HG02759 (cell line): ENCODE measurements around the gene CHSY1.
A peak's percentile ranks its signal among the peaks of the same experiment; 100 is the strongest.
"Not testable (repeated sequence)": the region's sequence is repeated elsewhere in the genome, so short reads cannot be mapped to it uniquely, and the experiment has no call there.

ENCODE experiments used
- ATAC-seq: cut with Tn5 transposase; IDR thresholded peaks from one replicate; pipeline ENCODE4 v1.9.1; 2021; ENCODE audit warnings: mild to moderate bottlenecking, moderate library complexity; ENCODE audit not compliant: unreplicated experiment

CHSY1 gene

GRCh38 chr15:101246391-101246790 is 5.5 kb downstream of the CHSY1 start:
- ATAC-seq = no peak

- ATAC-seq = no peak
These were observed 6.8 kb downstream of the CHSY1 start for GRCh38 chr15:101244889-101245668.

GRCh38 chr15:101244036-101244781 is 7.6 kb downstream of the CHSY1 start:
- ATAC-seq = no peak

- ATAC-seq = no peak
These were observed 8.4 kb downstream of the CHSY1 start for GRCh38 chr15:101243420-101243819.

DNA sequence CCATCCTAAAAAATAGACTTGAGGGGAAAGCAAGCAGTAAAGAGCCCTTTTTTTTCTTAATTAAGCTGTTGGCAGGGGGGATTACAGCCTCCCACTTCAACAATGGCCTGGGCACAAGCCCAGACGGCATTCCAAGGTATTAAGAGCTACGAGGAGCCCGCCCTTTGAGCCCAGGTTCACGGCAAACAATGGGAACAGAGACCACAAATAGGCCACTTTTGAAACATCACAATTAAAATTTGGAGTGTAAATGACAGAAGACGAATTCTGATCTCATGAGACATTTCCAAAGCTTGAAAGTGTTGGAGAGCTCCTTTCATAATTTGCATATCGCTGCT is 8.9 kb downstream of the CHSY1 start:
- ATAC-seq = no peak

DNA sequence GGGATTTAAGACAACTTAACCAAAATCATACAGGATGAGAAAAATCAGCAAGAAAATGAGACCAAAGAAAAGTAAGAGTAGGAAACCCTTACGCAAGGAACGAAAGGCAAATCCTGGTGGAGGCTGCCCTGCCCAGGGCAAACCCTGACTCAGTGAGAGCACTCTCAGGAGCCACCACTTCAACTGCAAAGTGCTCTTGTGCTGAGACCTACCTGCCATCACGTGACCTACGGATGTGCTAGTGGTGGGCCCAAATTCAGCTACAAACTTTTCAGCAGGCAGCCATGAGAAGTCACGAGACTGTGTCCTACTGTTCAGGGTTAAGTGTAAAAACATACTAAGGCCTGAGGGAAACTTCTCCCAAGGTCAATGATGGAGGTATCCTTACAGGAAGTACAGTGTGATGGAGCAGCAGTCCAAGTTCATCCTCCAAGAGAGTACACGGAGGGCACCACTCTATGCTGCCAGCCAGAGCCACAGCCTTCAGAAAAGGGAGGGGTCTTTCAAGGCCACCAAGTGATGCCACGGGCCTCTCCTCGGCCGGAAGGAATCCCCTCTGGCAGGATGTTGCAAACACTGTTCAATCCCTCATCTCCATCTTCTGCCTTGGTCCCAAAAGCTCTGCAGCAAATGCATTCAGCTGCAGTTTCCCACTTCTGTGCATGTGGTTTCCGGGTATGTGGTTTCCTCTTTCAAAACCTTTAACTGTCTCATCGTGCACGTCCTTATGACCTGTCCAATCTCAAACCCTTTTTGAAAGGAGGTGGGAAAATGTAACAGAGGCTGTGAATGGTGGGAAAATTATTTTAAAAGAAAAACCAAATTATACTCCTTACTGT is 9.5 kb downstream of the CHSY1 start:
- peak; percentile 79 for ATAC-seq

- no peak for ATAC-seq
These were observed 11.5 kb downstream of the CHSY1 start for GRCh38 chr15:101240358-101240757.

DNA sequence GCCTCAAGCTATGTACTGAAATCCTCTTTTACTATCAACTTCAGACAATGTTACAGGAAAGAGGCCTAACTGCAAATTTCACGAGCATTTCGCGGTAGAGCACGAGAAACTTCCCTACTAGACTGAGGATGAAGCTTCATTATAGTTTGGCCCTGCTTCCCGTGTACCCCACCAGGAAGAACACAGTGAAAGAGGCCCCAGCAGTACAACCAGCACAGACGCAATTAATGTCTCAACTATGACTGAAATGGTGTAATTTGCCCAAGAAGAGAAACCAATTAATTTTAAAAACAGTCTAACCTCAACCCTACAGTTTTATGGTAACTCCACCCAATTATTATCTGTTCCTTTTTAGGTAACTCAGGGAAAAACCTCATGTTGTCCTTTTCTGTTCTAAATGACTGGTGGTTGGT is 12.1 kb downstream of the CHSY1 start:
- no peak for ATAC-seq

DNA sequence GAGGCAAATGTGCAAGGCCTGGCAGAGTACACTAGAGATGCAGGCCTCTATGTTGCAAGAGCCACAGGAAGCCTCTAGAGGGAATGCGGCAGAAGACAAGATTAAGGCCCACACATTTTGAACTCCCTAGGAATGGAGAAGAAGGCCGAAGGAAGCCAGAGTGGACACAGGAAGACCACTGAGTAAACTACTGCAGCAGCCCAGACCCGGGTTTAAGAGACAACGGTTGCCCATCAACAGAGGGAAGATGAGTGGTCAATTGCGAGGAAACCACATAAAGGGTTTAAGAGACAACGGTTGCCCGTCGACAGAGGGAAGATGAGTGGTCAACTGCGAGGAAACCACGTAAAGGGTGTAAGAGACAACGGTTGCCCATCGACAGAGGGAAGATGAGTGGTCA is 14.6 kb downstream of the CHSY1 start:
- ATAC-seq = no peak

DNA sequence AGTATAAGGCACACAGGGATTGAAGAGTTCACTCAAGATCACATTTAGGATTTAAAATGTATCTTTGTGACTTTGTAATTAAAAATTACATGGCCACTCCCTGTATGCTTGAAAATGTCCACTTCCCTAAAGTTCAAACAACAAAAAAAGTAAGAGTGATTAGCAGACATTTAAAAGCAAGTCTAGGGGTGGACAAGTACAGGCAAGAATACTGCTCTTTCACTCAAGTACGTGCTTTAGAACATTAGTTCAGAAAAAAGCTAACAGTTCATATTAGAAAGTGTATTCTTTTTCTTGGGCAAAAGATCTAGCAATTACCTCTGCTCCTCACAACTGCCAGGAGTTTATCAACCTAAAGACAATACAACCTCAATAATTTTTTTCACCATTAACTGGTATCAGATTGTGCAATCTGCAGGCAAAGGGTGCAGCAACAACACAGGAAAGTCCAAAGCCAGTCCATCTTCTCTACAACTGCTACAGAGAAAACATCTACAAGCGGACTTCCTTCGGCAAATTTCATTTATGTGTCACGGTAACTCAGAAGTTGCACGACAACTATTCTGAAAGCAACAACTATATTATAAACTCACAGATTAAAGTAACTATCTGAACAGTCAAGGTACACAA is 18.1 kb downstream of the CHSY1 start:
- ATAC-seq = no peak

GRCh38 chr15:101232677-101233076 is 19.2 kb downstream of the CHSY1 start:
- no peak for ATAC-seq

- no peak for ATAC-seq
These were observed 23.5 kb downstream of the CHSY1 start for GRCh38 chr15:101228313-101228712.

- no peak for ATAC-seq
These were observed 26.2 kb downstream of the CHSY1 start for GRCh38 chr15:101225658-101226057.

GRCh38 chr15:101221902-101222301 is 29.9 kb downstream of the CHSY1 start:
- no peak for ATAC-seq

DNA sequence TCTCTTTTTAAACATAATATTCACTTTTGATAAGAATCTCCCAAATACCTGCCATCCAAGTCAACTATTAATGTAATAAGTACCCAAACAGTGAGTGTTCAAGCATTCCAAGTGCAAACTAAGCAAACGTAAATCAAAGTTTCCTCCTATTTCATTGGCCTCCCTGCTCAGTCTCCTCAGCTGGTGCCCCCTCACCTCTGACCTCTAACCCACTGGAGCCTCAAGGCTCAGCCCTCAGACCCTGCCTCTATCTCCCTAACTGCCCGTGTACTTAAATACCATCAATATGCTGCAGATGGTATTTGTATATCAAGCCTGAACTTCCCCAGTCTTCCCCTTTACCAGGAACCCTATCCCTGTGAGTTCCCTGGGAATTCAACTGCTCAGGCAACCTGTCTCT is 31.8 kb downstream of the CHSY1 start:
- no peak for ATAC-seq

DNA sequence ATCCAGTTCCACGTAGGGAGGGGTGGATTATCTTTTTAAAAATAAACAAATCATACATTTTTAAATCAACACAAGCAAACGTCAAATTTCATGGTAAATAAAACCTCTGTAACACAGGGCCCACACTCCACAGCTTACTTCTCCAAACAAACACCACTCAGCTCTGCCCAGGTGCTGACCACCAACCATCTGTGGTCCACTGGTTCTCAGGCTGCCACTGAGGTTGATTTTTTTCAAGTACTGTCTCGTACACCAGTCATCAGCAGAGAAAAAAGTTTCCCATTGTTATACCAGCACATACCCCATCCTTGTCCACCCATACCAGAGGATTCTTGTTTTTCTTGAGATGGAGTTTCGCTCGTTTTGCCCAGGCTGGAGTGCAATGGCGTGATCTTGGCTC is 32.4 kb downstream of the CHSY1 start:
- ATAC-seq = no peak

DNA sequence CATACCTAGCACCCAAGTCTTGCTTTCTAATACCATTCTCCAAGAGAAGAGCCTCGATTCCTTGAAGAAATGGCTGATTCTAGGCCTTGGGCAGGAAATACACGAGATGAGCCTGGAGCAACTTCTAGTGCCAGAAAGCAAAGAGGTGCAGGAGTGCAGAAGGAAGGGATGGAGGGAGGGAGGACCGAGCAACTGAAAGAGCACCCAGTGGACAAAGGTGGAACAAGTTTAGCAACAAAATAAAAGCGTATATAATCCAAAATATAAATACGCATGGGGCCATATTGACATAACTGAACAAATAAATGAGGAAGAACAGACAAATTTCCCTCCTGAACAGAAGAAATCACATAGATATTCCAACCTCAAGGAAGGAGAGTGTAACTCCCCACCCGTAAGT is 34.4 kb downstream of the CHSY1 start:
- no peak for ATAC-seq

DNA sequence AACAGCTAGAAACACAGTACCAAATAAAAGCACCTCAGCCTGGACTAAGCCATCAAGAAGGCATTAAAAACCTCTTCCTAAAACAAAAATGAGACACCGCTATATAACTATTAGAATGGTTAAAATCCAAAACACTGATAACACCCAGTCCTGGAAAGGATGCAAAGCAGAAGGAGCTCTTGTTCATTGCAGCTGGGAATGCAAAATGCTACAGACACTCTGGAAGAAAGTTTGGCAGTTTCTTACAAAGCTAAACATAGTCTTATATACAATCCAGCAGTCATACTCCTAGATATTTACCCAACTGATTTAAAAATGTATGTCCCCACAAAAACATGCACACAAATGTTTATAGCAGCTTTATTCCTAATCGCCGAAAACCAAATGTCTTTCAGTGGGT is 35.7 kb downstream of the CHSY1 start:
- no peak for ATAC-seq

DNA sequence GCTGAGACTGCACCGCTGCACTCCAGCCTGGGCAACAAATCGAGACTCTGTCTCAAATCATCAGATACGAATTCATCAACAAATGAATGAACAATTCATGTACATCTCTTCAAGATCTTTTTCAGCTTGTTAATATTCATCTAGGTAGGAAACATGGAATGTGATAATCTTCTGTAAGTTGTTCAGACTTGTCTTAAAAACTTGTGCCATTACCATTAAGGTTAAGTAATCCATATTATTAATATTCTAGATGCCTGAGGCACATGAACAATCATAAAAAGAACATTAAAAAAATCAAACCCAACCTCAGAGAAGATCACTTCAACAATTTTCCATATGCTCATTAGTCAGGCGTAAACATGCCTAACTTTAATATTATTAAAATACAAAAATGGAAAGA is 36.2 kb downstream of the CHSY1 start:
- ATAC-seq = no peak

GRCh38 chr15:101214435-101215097 is 37.3 kb downstream of the CHSY1 start:
- not testable (repeated sequence) for ATAC-seq

DNA sequence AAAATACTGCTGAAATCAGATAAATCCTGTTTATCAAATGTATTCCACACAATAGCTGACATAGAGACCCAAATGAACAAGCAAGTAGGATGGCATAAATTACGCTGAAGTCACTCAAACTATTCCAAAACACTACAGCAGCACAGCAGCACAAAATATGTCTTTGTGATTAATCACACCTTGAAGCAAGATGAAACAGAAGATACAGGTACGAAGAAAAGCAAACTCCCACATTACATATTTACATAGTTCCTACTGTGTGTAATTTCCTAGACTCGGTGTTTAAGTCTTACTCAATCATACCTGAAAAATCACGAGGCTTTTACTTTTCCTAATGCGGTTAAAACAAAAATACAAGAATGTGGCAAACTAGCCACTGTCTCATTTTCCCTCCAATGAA is 38.3 kb downstream of the CHSY1 start:
- ATAC-seq = no peak
